ENCODE results near the gene KANSL3.

GRCh38 chr2:96663177-96663576 lies 25.1 kb upstream of the KANSL3 start:
- TF ChIP-seq POU6F1 (CRISPR knock-in tag; IDR thresholded peaks at IDR 0.05; ENCODE audit: borderline replicate concordance, low read depth) (no peak), ZC3H10 (CRISPR knock-in tag; IDR thresholded peaks at IDR 0.05) (no peak), ESRRG (CRISPR knock-in tag; IDR thresholded peaks at IDR 0.05) (no peak), RARB (CRISPR knock-in tag; IDR thresholded peaks at IDR 0.05) (no peak), TCF4 (CRISPR knock-in tag; IDR thresholded peaks at IDR 0.05; ENCODE audit: borderline replicate concordance) (no peak), ZFP3 (CRISPR knock-in tag; IDR thresholded peaks at IDR 0.05) (no peak), PPARA (CRISPR knock-in tag; IDR thresholded peaks at IDR 0.05; ENCODE audit: borderline replicate concordance) (no peak), TSHZ2 (CRISPR knock-in tag; IDR thresholded peaks at IDR 0.05) (no peak), ARNTL (CRISPR knock-in tag; IDR thresholded peaks at IDR 0.05; ENCODE audit: borderline replicate concordance, low read depth) (no peak), ZNF565 (CRISPR knock-in tag; conservative IDR thresholded peaks at IDR 0.05; ENCODE audit: low read depth) (no peak)
- TF ChIP-seq, protein P1, sequence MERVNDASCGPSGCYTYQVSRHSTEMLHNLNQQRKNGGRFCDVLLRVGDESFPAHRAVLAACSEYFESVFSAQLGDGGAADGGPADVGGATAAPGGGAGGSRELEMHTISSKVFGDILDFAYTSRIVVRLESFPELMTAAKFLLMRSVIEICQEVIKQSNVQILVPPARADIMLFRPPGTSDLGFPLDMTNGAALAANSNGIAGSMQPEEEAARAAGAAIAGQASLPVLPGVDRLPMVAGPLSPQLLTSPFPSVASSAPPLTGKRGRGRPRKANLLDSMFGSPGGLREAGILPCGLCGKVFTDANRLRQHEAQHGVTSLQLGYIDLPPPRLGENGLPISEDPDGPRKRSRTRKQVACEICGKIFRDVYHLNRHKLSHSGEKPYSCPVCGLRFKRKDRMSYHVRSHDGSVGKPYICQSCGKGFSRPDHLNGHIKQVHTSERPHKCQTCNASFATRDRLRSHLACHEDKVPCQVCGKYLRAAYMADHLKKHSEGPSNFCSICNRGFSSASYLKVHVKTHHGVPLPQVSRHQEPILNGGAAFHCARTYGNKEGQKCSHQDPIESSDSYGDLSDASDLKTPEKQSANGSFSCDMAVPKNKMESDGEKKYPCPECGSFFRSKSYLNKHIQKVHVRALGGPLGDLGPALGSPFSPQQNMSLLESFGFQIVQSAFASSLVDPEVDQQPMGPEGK (CRISPR knock-in tag; IDR thresholded peaks at IDR 0.05; ENCODE audit: borderline replicate concordance): no peak
